Immature natural killer cell (primary cell): ENCODE measurements around the gene UNC93B1. TPM values are rescaled to one million over a fixed set of nuclear protein-coding genes. Genes with fewer than 3 reads are reported as not detected.

Experiments
- DNase-seq, 3 donors: peaks; one replicate each; pipeline ENCODE4 v3.0.0; 2022; ENCODE audit warnings: mixed read lengths in 1 of 3
- H3K27ac Mint-ChIP-seq, 6 donors: one replicate each; pipeline ENCODE4 v1.8.0; 2020; ENCODE audit warnings: mixed read lengths in 6 of 6, mild to moderate bottlenecking in 5 of 6, inconsistent platforms in 4 of 6, moderate library complexity in 3 of 6
- H3K27me3 Mint-ChIP-seq, 3 donors: one replicate each; pipeline ENCODE4 v1.8.0; 2020 to 2021; ENCODE audit warnings: low read depth in 3 of 3, mild to moderate bottlenecking in 3 of 3, mixed read lengths in 3 of 3, moderate library complexity in 3 of 3, inconsistent platforms in 1 of 3
- H3K36me3 Mint-ChIP-seq, 3 donors: one replicate each; pipeline ENCODE4 v1.8.0; 2020; ENCODE audit warnings: mixed read lengths in 3 of 3, inconsistent platforms in 2 of 3, mild to moderate bottlenecking in 2 of 3
- H3K4me1 Mint-ChIP-seq, 2 donors: one replicate each; pipeline ENCODE4 v1.8.0; 2020; ENCODE audit warnings: inconsistent platforms in 2 of 2, mild to moderate bottlenecking in 2 of 2, mixed read lengths in 2 of 2, moderate library complexity in 1 of 2
- H3K4me3 Mint-ChIP-seq, 5 donors: one replicate each; pipeline ENCODE4 v1.8.0; 2020; ENCODE audit warnings: mild to moderate bottlenecking in 5 of 5, mixed read lengths in 5 of 5, inconsistent platforms in 3 of 5, moderate library complexity in 3 of 5
- H3K9me3 Mint-ChIP-seq, 6 donors: one replicate each; pipeline ENCODE4 v1.8.0; 2020; ENCODE audit warnings: mild to moderate bottlenecking in 6 of 6, mixed read lengths in 6 of 6, inconsistent platforms in 4 of 6, moderate library complexity in 3 of 6
- polyA plus RNA-seq, 3 donors: library from polyadenylated mRNA; unstranded; fragments of 300-500 nt; fragmentation: Illumina TruSeq; gene quantifications; one replicate each; pipeline ENCODE4 v1.2.3, GENCODE V29; 2021

Gene UNC93B1
- polyA plus RNA-seq, 3 donors from 2014 or later, result 29.7 to 42.7 (median 38.6) TPM

DNA sequence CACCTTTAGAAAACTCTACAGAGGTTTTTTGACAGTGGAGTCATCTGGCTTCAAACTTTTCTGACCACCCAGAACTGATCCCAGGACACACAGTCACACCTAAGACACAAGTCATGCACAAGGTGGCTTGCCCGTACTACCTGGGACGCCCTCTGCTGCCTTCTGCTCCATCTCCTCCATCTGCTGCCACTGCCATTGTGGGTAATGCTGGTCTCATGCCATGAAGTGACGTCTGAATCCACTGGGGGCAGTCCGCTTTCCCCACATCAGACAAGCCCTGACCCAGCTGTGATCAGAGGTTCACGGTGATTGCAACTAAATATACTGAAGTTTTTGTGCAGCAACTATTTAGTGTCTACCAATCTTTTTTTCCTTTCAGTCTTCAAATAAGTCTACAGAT, 21.1 kb upstream of the UNC93B1 start:
- H3K36me3 Mint-ChIP-seq, result no peaks in the 10 kb centered on the region
- H3K4me1 Mint-ChIP-seq, result peaks cover 10 to 16% of the 10 kb centered on the region in 2 donors
- peaks cover 4% of the 10 kb centered on the region in 3 donors for H3K27me3 Mint-ChIP-seq
- H3K27ac Mint-ChIP-seq, result peak overlapping the region in 4 of 6 donors; percentile 18 to 73 (median 48)
- H3K9me3 Mint-ChIP-seq, result no peaks in the 10 kb centered on the region
- DNase-seq, result peak in 2 of 3 donors; percentile 36 to 44
- peak overlapping the region in 1 of 5 donors; percentile 23 for H3K4me3 Mint-ChIP-seq

DNA sequence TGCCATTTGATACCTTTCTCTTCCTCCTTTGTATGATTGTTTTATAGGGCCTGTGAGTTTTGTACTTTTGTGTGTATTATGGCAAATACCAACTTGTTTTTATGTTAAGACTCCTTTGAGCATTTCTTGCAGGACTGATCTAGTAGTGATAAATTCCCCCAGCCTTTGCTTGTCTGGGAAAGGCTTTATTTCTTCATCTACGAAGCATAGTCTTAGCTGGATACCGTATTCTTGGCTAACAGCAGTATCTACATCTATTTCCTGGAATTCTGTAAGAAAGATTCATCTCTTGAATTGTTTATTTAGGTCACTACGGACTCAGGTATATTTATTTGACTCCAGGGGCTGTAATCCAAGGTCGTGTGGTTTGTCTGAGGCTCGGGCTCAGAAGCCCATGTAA, 20.6 kb upstream of the UNC93B1 start:
- H3K27me3 Mint-ChIP-seq, result peaks cover 4% of the 10 kb centered on the region in 3 donors
- no peaks in the 10 kb centered on the region for H3K9me3 Mint-ChIP-seq
- H3K27ac Mint-ChIP-seq, result peak overlapping the region in 1 of 6 donors; percentile 31
- no peaks in the 10 kb centered on the region for H3K36me3 Mint-ChIP-seq
- peaks cover 9 to 15% of the 10 kb centered on the region in 2 donors for H3K4me1 Mint-ChIP-seq
- no peak for DNase-seq
- no peak overlapping the region for H3K4me3 Mint-ChIP-seq

GRCh38 chr11:68022531-68022930, 18.6 kb upstream of the UNC93B1 start:
- H3K27ac Mint-ChIP-seq, result no peak overlapping the region
- H3K36me3 Mint-ChIP-seq, result no peaks in the 10 kb centered on the region
- H3K9me3 Mint-ChIP-seq, result no peaks in the 10 kb centered on the region
- H3K4me3 Mint-ChIP-seq, result no peak overlapping the region
- H3K27me3 Mint-ChIP-seq, result peaks cover 4% of the 10 kb centered on the region in 3 donors
- peaks cover 7 to 15% of the 10 kb centered on the region in 2 donors for H3K4me1 Mint-ChIP-seq
- DNase-seq, result no peak

DNA sequence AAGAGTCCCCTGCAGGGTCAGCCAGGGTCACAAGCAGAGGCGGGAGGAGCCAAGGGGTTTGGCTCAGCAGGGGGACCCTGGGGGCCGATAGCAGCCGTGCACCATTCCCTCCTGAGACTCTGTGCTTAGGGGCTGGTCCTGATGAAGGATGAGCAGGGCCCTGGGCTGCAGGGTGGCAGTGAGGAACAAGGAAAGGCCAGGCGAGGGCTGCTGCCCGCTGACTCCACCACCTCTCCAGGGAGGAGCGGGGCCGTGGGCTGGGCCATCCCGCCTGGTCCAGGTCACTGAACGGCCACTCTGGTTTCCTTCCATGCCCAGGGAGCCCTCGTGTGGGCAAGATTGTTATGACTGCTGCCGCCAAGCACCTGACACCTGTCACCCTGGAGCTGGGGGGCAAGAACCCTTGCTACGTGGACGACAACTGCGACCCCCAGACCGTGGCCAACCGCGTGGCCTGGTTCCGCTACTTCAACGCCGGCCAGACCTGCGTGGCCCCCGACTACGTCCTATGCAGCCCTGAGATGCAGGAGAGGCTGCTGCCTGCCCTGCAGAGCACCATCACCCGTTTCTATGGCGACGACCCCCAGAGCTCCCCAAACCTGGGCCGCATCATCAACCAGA, 17.4 kb upstream of the UNC93B1 start:
- H3K4me1 Mint-ChIP-seq, result peaks cover 4 to 12% of the 10 kb centered on the region in 2 donors
- H3K4me3 Mint-ChIP-seq, result no peak overlapping the region
- peaks cover 2 to 4% (median 4%) of the 10 kb centered on the region in 3 donors for H3K27me3 Mint-ChIP-seq
- H3K27ac Mint-ChIP-seq, result no peak overlapping the region
- no peaks in the 10 kb centered on the region for H3K9me3 Mint-ChIP-seq
- no peak for DNase-seq
- no peaks in the 10 kb centered on the region for H3K36me3 Mint-ChIP-seq

GRCh38 chr11:68020575-68020974, 16.7 kb upstream of the UNC93B1 start:
- no peaks in the 10 kb centered on the region for H3K36me3 Mint-ChIP-seq
- peaks cover 3 to 4% (median 4%) of the 10 kb centered on the region in 3 donors for H3K27me3 Mint-ChIP-seq

GRCh38 chr11:68019486-68019885, 15.6 kb upstream of the UNC93B1 start:
- Mint-ChIP-seq H3K27ac (no peak overlapping the region), H3K36me3 (no peaks in the 10 kb centered on the region), H3K4me3 (no peak overlapping the region), H3K9me3 (no peaks in the 10 kb centered on the region), H3K27me3 (peaks cover 0 to 6% (median 4%) of the 10 kb centered on the region in 3 donors), H3K4me1 (no peaks in the 10 kb centered on the region)
- DNase-seq, result no peak

More at GRCh38 chr11:68020575-68020974, 16.7 kb upstream of the UNC93B1 start:
- Mint-ChIP-seq H3K4me3 (no peak overlapping the region), H3K27ac (no peak overlapping the region), H3K9me3 (no peaks in the 10 kb centered on the region), H3K4me1 (peaks cover 2 to 8% of the 10 kb centered on the region in 2 donors)
- DNase-seq, result no peak

DNA sequence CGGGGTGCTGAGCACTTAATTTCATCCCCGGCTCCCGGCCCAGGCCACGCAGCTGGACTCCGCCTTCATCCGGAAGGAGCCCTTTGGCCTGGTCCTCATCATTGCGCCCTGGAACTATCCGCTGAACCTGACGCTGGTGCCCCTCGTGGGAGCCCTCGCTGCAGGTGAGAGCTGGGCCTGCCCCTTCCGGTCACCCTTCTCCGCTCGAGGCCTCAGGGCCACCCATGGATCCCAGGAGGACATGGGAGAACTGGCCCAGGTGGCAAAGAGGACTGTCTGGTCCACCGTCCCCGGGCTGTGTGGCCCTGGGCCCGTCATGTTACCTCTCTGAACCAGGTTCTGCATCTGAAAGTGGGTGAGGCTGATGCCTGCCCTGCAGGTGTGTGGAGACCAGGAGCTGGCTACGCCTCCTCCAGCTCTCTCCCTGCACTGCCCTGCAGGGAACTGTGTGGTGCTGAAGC, 14.9 kb upstream of the UNC93B1 start:
- DNase-seq, result no peak
- H3K9me3 Mint-ChIP-seq, result no peaks in the 10 kb centered on the region
- H3K27ac Mint-ChIP-seq, result no peak overlapping the region
- no peaks in the 10 kb centered on the region for H3K4me1 Mint-ChIP-seq
- H3K27me3 Mint-ChIP-seq, result peaks cover 0 to 6% (median 4%) of the 10 kb centered on the region in 3 donors
- no peaks in the 10 kb centered on the region for H3K36me3 Mint-ChIP-seq
- no peak overlapping the region for H3K4me3 Mint-ChIP-seq

DNA sequence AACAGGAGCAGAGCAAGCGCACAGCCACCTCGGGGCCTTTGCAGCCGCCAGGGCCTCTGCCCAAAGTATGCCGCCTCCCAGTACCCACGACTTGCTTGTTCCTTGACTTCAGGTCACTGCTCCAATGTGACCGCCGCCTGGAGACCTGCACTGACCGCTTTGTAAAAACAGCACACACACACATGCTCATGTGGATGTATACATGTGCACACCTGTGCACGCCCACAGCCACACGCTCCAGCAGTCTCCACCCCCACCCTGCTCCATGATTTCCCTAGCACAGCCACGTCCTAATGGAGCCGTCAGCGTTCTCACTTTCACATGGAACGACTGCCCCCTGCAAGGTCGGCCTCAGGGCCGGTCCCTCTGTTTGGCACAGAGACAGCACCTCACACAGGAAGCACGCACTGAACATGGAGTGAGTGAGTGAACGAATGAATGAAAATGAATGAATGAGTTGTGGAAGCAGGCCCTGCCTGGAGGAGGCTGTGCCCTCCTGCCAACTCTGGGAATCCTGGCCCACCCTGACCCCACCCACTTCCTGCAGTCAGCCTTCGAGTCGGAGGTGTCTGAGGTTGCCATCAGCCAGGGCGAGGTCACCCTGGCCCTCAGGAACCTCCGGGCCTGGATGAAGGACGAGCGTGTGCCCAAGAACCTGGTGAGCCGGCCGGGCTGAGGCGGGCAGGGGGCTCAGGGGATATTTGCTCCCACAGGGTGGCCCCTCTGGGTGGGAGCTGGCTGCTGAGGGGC, 14.3 kb upstream of the UNC93B1 start:
- no peak overlapping the region for H3K4me3 Mint-ChIP-seq
- H3K36me3 Mint-ChIP-seq, result no peaks in the 10 kb centered on the region
- no peak for DNase-seq
- no peaks in the 10 kb centered on the region for H3K9me3 Mint-ChIP-seq
- no peaks in the 10 kb centered on the region for H3K4me1 Mint-ChIP-seq
- peaks cover 0 to 6% (median 4%) of the 10 kb centered on the region in 3 donors for H3K27me3 Mint-ChIP-seq
- H3K27ac Mint-ChIP-seq, result peak overlapping the region in 1 of 6 donors; percentile 37

GRCh38 chr11:68016904-68017817, 13.3 kb upstream of the UNC93B1 start:
- Mint-ChIP-seq H3K9me3 (no peaks in the 10 kb centered on the region), H3K36me3 (no peaks in the 10 kb centered on the region), H3K27ac (no peak overlapping the region), H3K27me3 (peaks cover 0 to 6% (median 4%) of the 10 kb centered on the region in 3 donors), H3K4me1 (peaks cover 0 to under 1% of the 10 kb centered on the region in 2 donors), H3K4me3 (no peak overlapping the region)
- no peak for DNase-seq

DNA sequence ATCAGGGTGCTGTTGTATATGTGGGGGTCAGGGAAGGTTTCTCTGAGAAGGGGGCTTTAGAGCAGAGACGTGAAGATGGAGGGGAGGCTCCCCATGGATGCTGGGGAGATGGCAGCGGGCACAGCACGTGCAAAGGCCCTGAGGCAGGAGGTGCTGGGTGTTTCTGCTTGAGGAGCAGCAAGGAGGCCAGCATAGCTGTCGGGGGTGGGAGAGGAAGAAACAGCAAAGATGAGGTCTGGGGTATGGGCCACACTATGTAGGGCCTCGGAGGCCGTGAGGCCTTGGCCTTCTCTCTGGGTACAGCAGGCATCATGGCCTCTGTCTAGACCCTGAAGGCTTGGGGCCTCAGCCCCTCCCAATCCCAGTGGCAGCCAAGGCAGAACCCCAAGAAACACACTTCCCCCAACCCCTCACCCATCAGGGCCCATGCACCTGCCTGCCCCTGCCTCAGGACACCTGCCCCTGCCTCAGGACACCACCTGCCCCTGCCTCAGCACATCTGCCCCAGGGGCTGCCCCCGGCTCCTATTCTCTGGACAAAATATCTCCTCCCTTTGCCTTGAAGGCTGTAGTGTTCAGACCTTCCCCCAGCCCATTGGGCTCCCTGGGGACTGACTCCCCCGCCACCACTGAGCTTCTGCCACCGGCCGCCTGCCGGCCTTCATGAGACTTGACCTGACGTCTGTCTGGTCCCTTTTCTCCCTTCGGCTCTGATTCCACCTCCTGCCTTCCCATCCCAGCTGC, 12.4 kb upstream of the UNC93B1 start:
- no peaks in the 10 kb centered on the region for H3K36me3 Mint-ChIP-seq
- peak overlapping the region in 1 of 6 donors; percentile 7 for H3K27ac Mint-ChIP-seq
- peaks cover 0 to 4% (median 4%) of the 10 kb centered on the region in 3 donors for H3K27me3 Mint-ChIP-seq
- no peak overlapping the region for H3K4me3 Mint-ChIP-seq
- peaks cover 3 to 9% of the 10 kb centered on the region in 2 donors for H3K4me1 Mint-ChIP-seq
- H3K9me3 Mint-ChIP-seq, result no peaks in the 10 kb centered on the region
- DNase-seq, result no peak

GRCh38 chr11:68015467-68015866, 11.6 kb upstream of the UNC93B1 start:
- Mint-ChIP-seq H3K27me3 (peaks cover 0 to 2% (median 1%) of the 10 kb centered on the region in 3 donors), H3K4me1 (peaks cover 3 to 14% of the 10 kb centered on the region in 2 donors), H3K27ac (no peak overlapping the region), H3K36me3 (no peaks in the 10 kb centered on the region), H3K9me3 (no peaks in the 10 kb centered on the region), H3K4me3 (no peak overlapping the region)
- no peak for DNase-seq

DNA sequence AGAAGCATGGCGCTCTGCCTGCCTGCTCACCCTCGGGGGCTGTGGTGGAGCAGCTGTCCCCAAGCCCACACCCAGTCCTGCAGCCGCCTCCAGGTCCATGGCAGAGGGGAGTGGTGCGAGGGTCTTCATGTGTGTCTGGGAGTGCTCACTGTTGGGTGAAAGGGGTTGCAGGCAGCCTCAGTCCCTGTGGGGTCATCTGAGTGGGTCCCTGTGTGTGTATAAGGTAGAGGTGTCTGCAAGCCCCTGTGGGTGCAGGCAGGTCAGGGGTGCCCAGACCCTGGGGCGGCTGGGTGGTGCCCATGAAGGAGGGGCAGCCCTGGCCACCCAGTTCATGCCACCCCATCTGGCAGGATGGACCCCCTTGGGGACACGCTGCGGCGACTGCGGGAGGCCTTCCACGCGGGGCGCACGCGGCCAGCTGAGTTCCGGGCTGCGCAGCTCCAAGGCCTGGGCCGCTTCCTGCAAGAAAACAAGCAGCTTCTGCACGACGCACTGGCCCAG, 11.1 kb upstream of the UNC93B1 start:
- DNase-seq, result no peak
- H3K36me3 Mint-ChIP-seq, result no peaks in the 10 kb centered on the region
- no peak overlapping the region for H3K4me3 Mint-ChIP-seq
- H3K27ac Mint-ChIP-seq, result no peak overlapping the region
- no peaks in the 10 kb centered on the region for H3K9me3 Mint-ChIP-seq
- peaks cover 4 to 17% of the 10 kb centered on the region in 2 donors for H3K4me1 Mint-ChIP-seq
- H3K27me3 Mint-ChIP-seq, result peaks cover 0 to 2% (median 1%) of the 10 kb centered on the region in 3 donors
